Medulla oblongata (tissue), 1 donor: ENCODE measurements around the gene EIF4A3.
"Not testable (repeated sequence)": the region's sequence is repeated elsewhere in the genome, so short reads cannot be mapped to it uniquely, and the experiment has no call there.

ENCODE experiments used
- DNase-seq: peaks from one replicate; pipeline ENCODE4 v3.0.0-alpha.2; 2015; ENCODE audit errors: extremely low spot score

The EIF4A3 gene

GRCh38 chr17:80173126-80173525 lies 26.2 kb upstream of the EIF4A3 start:
- DNase-seq: no peak

DNA sequence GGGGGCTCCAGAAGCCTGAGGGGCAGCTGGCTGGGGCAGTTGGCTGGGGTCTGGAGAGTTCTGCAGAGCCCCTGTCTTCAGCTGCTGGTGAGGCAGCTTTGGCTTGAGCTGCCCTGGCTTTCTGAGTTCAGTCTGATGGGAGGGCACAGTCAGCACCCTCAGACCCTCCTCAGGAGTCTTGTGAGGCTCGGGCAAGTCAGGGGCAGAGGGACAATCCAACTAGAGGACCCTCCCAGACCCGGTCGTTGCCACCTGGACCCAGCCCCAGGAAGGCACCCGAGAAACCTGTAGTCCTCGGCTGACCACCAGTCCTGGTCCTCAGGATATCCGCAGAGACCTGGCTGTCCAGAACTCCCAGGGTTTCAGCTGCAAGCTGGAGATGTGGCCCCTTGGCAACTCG lies 24.8 kb upstream of the EIF4A3 start:
- DNase-seq: no peak

DNA sequence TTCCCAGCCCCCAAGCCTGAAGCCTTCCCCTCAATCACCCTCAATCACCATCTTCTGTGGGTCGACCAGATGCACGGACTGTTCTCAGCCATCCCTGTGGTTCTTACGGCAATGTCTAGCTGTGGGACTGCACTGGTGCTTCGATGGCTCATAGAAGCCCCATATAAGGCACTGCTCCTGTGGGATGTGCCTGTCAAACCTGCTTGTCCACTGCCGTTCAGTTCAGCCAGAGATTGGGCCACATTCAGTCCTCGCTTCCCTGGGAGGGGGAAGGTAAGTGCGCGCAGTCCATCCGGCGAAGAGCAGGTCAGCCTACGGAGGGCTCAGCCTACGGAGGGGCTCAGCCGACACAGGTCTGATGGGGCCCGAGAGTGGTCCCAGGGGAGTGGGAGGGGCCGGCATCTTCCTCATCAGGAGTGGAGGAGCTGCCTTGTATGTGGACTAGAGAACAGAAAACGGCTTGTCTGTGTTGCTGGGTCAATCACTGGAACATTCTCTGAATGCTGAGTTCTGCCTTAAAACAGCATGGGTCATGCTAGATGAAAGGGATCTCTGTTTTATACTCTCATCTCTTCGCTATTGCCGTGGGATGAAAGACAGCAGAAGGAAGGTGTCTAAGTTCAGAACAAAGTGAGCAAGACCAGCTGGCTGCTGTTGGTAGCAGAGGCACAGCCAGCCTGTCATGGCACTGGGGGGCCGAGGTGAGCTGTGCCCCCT lies 23.0 kb upstream of the EIF4A3 start, which contains the start of gene CARD14:
Gene CARD14, plus strand, starts transcription at position 247 of the 717 bp plus-strand sequence. CDS start 11,409 bp downstream, outside the sequence.
- peak; percentile 7 for DNase-seq

DNA sequence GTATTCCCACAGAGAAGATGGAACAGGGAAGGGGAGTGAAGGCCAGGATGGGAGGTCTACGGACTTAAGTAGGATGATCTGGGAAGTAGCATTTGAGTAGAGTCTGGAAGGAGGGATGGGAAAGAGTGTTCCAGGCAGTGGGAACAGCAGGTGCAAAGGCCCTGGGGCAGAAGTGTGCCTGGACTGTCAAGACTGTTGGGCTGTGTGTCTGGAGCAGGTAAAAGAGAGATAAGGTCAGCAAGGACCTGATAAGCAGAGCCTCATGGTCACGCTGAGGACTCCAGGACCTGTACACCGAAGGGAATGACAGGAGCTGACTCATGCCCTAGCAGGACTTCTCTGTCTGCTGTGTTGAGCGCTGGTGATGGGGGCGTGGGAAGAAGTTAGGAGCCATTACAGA lies 22.2 kb upstream of the EIF4A3 start:
- no peak for DNase-seq

DNA sequence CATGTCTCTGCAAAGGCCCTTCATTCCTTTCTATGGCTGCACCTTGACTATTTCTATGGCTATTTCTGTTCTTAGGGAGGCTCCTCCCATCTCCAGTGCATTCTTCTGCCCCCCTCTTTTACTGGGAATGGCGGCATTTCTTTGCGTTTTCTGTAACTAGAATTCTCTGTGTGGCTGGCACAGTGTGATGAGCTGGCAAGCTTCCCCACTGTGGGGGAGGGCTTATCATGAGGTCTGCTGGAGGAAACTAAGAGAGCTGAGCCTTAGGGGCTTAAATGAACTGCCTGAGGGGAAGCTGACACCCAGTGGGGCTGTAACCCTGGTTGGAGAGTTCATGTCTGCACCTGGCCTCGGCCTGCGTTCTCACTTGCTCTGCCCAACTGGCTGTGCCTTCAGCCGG lies 21.4 kb upstream of the EIF4A3 start:
- no peak for DNase-seq

DNA sequence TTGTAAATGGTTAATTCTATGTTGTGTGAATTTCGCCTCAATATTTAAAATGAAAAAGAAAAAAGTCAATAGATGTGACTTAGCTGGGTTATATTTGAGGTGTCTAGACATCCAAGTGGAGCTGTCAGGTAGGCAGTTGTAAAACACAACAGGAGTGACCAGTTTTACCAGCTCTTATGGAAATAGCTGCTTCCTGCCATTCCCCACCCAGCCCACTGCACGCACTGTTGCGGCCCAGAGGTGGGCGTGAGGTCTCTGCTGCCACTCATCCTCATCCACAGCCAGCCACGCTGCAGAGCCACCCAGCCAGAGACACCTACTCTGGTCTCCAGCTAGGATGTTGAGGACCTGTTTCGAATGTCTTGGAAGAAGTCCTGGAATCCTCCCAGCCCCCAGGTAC lies 19.5 kb upstream of the EIF4A3 start:
- DNase-seq: no peak

DNA sequence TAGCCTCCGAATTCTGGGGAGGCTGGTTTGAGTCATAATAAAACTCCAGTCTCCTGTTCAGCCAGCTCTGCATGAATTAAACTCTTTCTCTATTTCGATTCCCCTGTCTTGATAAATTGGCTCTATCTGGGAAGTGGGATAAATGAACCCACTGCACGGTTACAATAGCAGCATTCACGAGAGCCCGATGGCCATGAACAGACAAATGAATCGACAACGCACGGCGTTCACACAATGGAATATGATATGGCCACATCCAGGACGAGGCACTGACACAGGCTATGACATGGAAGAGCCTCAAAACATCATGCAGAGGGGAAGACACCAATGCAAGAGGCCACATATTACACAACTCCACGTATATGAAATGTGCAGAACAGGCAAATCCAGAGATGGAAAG lies 17.3 kb upstream of the EIF4A3 start:
- peak; percentile 10 for DNase-seq

DNA sequence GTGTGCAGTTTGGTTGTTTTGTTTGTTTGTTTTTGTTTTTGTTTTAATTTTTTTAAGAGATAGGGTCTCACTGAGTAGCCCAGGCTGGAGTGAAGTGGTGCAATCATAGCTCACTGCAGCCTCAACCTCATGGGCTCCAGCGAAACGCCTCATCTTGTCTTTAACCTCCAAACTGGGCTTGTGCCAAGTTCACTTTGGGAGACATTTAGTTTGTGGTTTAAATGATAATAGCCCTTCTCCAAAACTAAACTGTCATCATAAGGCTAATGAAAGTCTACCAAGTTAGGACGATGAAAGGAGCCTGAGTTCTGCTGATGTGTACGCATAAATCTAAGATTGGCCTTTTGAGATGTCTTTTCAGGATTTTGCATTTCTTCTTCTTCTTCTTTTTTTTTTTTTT lies 16.4 kb upstream of the EIF4A3 start:
- DNase-seq: no peak

DNA sequence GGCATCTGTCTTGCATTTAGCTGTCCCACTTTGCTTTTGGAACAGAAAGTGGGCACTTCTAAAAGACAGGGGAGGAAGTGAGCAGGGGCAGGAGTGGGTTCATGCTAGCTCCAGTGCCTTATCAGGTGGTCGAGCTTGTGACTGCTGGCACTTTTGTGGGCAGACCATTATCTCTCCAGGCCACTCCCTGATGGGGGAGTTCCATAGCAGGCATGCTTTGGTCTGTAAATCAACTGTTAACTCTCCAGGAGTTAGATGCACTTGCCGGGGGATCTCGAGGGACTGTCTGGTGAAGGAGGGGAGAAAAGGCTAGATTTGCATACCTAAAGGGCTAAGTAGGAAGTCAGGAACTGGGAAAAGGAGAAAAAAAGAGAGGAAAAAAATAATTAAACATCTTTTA lies 13.6 kb upstream of the EIF4A3 start:
- no peak for DNase-seq

DNA sequence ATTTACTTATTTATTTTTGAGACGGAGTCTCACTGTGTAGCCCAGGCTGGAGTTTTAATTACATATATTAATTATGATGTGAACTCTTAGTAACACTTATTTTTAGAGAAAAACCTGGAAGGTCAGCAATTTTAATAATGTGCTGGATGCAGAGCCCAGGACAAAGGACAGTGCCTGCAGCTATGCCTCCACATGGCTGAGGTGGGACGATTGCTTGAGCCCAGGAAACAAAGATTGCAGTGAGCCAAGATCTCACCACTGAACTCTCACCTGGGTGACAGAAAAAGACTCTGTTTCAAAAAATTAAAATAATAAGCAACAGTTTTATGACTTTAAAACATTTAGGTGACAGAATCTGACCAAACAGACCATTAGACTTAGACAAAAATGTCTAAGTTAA lies 11.9 kb upstream of the EIF4A3 start:
- DNase-seq: no peak

DNA sequence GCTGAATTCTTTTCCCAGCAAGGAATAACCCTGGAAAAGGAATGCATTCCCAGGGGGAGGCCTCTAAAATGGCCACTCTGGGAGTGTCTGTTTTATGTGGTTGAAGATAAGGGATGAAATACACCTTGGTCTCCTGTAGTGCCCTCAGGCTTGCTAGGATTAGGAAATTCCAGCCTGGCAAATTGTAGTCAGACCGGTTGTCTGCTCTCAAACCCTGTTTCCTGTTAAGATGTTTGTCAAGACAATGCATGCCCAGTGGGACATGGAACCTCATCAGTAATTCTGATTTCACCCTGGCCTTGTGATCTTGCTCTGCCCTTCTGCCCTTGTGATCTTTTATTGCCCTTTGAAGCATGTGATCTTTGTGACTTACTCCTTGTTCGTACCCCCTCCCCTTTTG lies 8.7 kb upstream of the EIF4A3 start:
- not testable (repeated sequence) for DNase-seq

DNA sequence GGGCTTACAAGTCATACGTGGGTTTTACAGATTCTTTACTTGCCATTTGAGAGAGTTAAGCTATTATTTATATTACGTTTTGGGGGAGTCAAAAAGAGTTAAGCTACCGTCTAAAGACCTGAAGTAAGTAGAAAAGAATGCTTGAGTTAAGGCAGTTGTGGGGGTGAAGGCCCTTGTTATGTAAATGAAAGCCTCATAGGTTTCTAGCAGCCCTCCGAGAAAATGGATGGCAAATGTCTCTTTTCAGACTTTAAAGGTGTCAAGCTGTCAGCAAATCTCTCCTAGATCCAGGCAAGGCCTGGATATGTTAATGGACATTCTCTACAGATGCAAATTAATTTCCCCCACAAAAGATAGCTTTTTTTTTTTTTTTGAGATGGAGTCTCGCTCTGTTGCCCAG lies 7.2 kb upstream of the EIF4A3 start:
- no peak for DNase-seq

DNA sequence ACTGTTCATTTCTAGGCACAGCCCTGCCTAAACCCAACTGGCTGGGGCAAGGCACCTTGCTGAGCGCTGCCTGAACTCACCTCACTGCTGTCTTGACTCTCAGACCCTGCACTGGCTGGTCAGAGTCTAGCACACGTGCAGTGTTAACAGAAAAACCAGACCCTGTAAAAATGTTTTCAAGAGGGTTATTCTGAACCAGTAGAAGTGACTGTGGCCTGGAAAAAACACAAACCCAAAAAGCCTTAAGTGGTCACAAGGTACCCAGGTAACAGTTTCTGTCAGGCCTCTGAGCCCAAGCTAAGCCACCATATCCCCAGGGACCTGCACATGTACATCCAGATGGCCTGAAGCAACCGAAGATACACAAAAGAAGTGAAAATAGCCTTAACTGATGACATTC lies 6.1 kb upstream of the EIF4A3 start:
- no peak for DNase-seq

GRCh38 chr17:80152081-80152702 lies 5.3 kb upstream of the EIF4A3 start:
- DNase-seq: no peak

DNA sequence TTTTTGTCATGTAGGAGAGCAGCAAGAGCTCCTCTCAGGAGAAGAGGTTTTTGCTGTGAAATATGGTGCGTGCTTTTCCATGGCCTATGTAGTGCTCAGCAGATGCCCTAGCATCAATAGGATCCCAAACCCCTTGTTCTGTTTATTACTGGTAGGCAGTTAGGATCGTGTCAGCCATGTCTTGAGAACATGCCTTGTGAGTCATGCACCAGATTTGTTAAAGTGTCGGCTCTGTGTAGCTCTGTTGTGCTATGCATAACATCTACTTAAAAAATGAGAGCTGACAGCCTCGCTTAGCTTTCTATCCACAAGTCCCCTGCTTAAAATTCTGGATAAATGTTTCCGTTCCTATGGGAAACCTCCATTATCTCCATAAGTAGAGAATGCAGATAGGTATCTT lies 4.4 kb upstream of the EIF4A3 start:
- DNase-seq: no peak

DNA sequence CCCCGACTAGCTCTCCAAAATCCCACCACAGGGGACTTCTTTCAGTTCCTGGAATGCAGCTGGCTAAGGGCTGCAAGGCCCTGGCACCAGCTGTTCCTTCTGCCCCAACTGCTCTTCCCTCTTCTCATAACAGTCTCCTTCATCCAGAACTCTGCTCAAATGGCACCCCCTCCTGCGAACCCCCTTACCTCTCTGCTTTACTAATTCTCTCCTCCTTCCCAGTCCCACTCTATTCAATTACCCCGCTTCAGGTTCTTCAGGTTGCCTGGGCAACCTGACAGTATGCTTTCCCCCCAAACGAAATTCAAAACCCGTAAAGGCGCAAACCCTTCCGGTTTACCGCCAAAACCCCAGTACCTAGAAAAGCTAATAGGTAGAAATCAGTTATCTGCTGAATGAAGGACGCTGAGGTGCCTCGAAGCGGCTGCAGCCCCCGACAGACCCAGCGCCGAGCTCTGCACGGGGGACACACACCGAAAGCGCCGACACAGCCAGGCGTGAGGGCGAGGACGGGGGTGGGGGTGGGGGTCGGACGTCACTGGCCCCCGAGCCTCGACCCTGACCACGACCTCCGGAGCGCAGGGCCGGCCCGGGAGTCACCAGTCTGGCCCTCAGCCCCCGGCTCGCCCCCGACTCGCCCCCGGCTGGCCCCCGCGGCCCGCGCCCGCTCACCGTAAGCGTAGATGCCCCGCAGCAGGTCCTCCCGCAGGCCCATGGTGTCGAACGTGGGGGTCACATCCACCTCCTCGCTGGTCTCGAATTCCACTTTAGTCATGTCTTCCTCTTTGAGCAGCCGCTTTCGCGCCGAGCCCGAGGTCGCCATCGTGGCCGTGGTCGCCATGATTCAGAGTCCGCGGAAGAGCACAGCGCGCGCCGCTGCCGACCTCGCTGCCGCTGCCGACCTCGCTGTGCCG lies 550 bp downstream of the EIF4A3 start:
- DNase-seq: peak; percentile 25

DNA sequence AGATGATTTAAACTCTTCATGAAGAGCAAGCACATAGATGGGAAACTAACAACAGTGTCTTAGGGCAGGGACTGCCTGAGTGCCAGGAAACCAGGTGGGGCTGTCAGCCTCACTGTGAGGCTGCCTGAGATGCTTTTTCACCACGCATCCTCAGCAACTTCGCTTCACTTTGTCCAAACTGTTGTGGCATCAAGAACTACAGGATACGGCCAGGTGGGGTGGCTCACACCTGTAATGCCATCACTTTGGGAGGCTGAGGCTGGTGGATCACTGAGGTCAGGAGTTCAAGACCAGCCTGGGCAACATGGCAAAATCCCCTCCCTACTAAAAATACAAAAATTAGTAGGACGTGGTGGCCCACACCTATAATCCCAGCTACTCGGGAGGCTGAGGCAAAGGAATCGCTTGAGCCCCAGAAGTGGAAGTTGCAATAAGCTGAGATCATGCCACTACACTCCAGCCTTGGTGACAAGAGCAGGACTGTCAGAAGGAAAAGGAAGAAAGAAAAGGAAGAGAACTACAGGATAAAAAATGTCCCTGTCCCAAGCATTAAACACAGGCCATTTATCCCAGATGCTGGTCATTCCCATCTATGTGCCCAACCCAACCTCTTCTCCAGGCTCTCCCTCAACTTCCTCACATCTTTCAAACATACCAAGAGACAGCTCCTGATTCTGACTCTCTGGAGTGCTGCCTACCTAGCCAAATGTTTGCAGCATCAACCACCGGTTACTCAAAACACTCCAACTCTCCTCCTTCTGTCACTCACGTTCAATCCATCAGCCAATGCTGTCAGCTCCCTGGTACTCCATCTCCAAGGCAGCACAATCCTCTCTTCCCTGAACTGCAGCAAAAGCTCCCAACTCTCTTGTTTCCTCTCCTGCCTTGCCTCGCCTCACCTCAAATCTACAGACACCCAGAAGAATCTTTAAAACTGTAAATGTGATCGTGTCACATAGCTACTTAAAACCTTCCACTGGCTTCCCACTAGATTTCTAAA lies 1.6 kb downstream of the EIF4A3 start:
- peak; percentile 4 for DNase-seq

GRCh38 chr17:80142929-80143328 lies 4.0 kb downstream of the EIF4A3 start:
- DNase-seq: no peak

DNA sequence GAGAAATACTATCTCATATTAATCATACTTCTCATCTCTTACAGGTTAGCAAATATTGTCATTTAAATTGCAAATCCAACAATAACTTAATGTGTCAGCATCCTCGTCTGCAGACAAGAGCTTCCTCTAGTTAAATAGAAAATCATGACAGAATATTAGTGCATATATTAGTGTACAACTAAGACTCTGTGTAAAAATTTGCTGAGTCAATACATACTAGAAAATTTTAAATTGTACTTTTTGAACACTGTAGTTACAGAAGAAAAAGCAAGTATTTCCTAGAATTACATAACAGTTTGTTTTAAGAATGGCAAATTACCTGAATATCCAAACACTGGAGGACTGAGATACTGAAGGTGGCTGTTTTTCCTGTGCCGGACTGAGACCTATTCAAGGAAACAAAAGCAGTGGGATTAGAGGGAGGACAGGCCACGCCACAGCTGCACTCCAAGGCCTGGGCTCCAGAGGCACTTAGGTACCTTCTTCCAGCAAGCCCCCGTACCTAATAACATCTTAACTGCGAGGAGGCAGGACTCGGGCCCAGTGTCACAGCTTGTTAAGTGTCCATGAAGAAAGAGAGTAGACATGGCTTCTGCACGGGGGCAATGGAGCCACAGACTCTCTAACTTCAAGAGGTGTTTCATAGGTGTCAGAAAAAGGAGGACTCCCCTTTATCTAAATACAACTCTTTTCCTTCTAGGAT lies 5.3 kb downstream of the EIF4A3 start:
- no peak for DNase-seq

DNA sequence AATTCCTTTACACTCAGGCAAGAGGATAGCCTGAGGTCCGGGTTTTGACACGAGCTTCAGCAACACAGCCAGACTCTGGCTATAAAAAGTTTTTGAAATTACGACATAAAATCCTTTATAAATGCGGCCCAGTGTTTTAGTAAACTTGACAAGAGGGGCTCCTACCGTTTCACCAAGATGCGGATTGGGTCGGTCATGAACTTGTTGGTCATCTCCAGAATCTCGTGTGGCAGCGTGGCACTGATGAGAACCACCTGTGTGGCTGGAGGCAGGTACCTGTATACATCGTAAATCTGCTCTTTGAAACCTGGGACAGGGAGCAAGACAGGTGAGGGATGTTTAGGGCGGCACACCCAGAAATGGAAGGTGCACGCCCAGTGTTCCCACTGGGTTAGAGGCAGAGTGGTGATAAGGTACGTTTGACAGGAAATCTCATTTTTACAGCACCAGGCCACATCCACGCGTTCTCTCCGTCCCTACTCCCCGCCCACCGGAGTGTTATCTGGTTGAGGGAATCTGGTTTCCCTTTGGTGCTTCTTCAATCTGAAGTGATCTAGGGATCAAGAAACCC lies 8.0 kb downstream of the EIF4A3 start:
- no peak for DNase-seq
